Astrocyte (in vitro differentiated cells and primary cell): ENCODE measurements around the gene IDS. TPM values are rescaled to one million over a fixed set of nuclear protein-coding genes. Genes with fewer than 3 reads are reported as not detected.

Source experiments
- DNase-seq: peaks from one replicate; pipeline ENCODE4 v3.0.0-alpha.2; 2010; ENCODE audit warnings: low read depth
- FAIRE-seq: peaks from 2 replicates; lab custom pipeline; 2011; peaks lifted over from hg19 to GRCh38; lab: Jason Lieb, UNC
- H2AFZ ChIP-seq: 2 replicates; pipeline ENCODE4 v1.6.0; 2012; ENCODE audit warnings: low read depth, low read length, inconsistent platforms
- H3K27ac ChIP-seq: 2 replicates; pipeline ENCODE4 v1.5.1; 2011; ENCODE audit warnings: low read depth, low read length, inconsistent platforms
- H3K27me3 ChIP-seq: 2 replicates; pipeline ENCODE4 v1.6.0; 2011; ENCODE audit warnings: low read length, inconsistent platforms; ENCODE audit not compliant: insufficient read depth
- H3K36me3 ChIP-seq: 2 replicates; pipeline ENCODE4 v1.5.1; 2011; ENCODE audit warnings: low read length, inconsistent platforms; ENCODE audit not compliant: insufficient read depth
- H3K4me1 ChIP-seq: 2 replicates; pipeline ENCODE4 v1.5.1; 2011; ENCODE audit warnings: low read length, inconsistent platforms; ENCODE audit not compliant: insufficient read depth
- H3K4me2 ChIP-seq: 2 replicates; pipeline ENCODE4 v1.6.0; 2012; ENCODE audit warnings: low read length, inconsistent platforms
- H3K4me3 ChIP-seq: 2 replicates; pipeline ENCODE4 v1.5.1; 2011; ENCODE audit warnings: low read depth, mild to moderate bottlenecking, low read length, inconsistent platforms; ENCODE audit not compliant: insufficient read depth
- H3K79me2 ChIP-seq: 2 replicates; pipeline ENCODE4 v1.6.0; 2012; ENCODE audit warnings: mild to moderate bottlenecking, low read length, inconsistent platforms; ENCODE audit not compliant: insufficient read depth
- H3K9ac ChIP-seq: 2 replicates; pipeline ENCODE4 v1.6.0; 2012; ENCODE audit warnings: mild to moderate bottlenecking, low read length, inconsistent platforms
- H3K9me3 ChIP-seq: 2 replicates; pipeline ENCODE4 v1.5.1; 2012; ENCODE audit warnings: low read depth, mild to moderate bottlenecking, low read length, inconsistent platforms; ENCODE audit not compliant: insufficient read depth
- H4K20me1 ChIP-seq: 2 replicates; pipeline ENCODE4 v1.6.0; 2012; ENCODE audit warnings: low read length, inconsistent platforms; ENCODE audit not compliant: insufficient read depth
- H3K27ac Mint-ChIP-seq: one replicate; pipeline ENCODE4 v1.8.0; 2021; ENCODE audit warnings: mild to moderate bottlenecking, mixed read lengths; ENCODE audit not compliant: unreplicated experiment
- H3K27me3 Mint-ChIP-seq: one replicate; pipeline ENCODE4 v1.8.0; 2021; ENCODE audit warnings: low read depth, mixed read lengths; ENCODE audit not compliant: unreplicated experiment
- H3K36me3 Mint-ChIP-seq: one replicate; pipeline ENCODE4 v1.8.0; 2021; ENCODE audit warnings: low read depth, mixed read lengths; ENCODE audit not compliant: unreplicated experiment
- H3K4me1 Mint-ChIP-seq: one replicate; pipeline ENCODE4 v1.8.0; 2021; ENCODE audit warnings: low read depth, mixed read lengths; ENCODE audit not compliant: unreplicated experiment
- H3K4me3 Mint-ChIP-seq: one replicate; pipeline ENCODE4 v1.8.0; 2021; ENCODE audit warnings: mild to moderate bottlenecking, moderate library complexity, mixed read lengths; ENCODE audit not compliant: unreplicated experiment
- H3K9me3 Mint-ChIP-seq: one replicate; pipeline ENCODE4 v1.8.0; 2021; ENCODE audit warnings: mild to moderate bottlenecking, mixed read lengths; ENCODE audit not compliant: unreplicated experiment
- EZH2 ChIP-seq: IDR thresholded peaks from 2 replicates; pipeline ENCODE4 v1.6.1; 2012; ENCODE audit warnings: mild to moderate bottlenecking, low read length, inconsistent platforms; ENCODE audit not compliant: insufficient read depth
- total RNA-seq: library from RNA; stranded (reverse); gene quantifications from 2 replicates; pipeline ENCODE4 v1.2.1, GENCODE V29; 2021
- TF ChIP-seq, protein P1 (sequence below): IDR thresholded peaks from 2 replicates; pipeline ENCODE4 v1.5.1; 2011; ENCODE audit warnings: low read depth, mild to moderate bottlenecking, inconsistent platforms, low read length, moderate library complexity; ENCODE audit not compliant: insufficient read depth

Gene IDS
- total RNA-seq, 1 donor from 2014 or later: 130 TPM

DNA sequence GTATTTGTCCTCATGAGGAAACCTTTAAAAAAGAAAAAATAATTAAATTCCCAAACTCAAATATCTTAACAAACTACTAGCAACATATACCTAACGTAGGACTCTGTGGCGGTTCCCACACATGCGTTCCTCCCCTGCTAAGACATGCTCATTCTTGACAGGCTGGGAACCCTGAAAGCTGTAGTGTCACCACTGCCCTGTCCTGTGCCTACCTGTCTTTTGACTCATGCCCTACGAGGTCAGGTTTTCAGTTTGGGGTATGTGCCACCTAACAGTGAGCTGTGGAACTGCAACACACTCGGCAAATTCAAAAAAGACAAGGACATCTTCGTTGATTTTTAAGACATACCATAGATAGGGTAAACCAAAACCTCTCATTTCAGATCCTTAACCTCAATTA, 17.8 kb downstream of the IDS start:
- Mint-ChIP-seq H3K4me3 (no peak overlapping the region), H3K27ac (no peak overlapping the region), H3K36me3 (peaks cover 7% of the 10 kb centered on the region), H3K4me1 (no peaks in the 10 kb centered on the region), H3K9me3 (no peaks in the 10 kb centered on the region), H3K27me3 (no peaks in the 10 kb centered on the region)
- H3K79me2 ChIP-seq: no peaks in the 10 kb centered on the region
- TF ChIP-seq EZH2: no peak
- TF ChIP-seq, protein P1, sequence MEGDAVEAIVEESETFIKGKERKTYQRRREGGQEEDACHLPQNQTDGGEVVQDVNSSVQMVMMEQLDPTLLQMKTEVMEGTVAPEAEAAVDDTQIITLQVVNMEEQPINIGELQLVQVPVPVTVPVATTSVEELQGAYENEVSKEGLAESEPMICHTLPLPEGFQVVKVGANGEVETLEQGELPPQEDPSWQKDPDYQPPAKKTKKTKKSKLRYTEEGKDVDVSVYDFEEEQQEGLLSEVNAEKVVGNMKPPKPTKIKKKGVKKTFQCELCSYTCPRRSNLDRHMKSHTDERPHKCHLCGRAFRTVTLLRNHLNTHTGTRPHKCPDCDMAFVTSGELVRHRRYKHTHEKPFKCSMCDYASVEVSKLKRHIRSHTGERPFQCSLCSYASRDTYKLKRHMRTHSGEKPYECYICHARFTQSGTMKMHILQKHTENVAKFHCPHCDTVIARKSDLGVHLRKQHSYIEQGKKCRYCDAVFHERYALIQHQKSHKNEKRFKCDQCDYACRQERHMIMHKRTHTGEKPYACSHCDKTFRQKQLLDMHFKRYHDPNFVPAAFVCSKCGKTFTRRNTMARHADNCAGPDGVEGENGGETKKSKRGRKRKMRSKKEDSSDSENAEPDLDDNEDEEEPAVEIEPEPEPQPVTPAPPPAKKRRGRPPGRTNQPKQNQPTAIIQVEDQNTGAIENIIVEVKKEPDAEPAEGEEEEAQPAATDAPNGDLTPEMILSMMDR: peak; percentile 16
- no peak overlapping the region for H2AFZ ChIP-seq
- H4K20me1 ChIP-seq: peaks cover 15% of the 10 kb centered on the region
- no peaks in the 10 kb centered on the region for H3K27me3 ChIP-seq
- DNase-seq (no peak), FAIRE-seq (no peak)
- H3K4me2 ChIP-seq: no peak overlapping the region
- peaks cover 40% of the 10 kb centered on the region for H3K36me3 ChIP-seq
- H3K9me3 ChIP-seq: no peaks in the 10 kb centered on the region
- no peak overlapping the region for H3K4me3 ChIP-seq
- no peak overlapping the region for H3K9ac ChIP-seq
- no peak overlapping the region for H3K27ac ChIP-seq
- no peaks in the 10 kb centered on the region for H3K4me1 ChIP-seq

DNA sequence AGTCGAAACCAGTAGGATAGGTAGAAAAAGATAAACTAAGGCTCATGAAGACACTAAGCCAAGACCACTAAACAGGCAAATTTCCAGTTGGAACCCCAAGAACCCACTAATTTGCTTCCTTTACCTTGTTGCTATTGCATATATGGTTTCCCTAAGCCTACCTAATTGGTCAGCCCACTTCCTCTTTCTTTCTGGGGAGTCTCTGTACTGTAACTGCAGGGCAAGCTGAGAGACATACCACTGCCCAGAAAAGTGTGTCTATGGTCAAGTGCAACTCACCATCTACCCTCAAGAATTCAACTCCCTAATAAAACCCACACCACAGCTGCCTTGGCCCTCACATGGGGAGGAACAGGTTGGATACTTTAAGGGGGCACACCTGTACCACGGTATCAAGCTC, 28.6 kb downstream of the IDS start:
- Histone ChIP-seq H3K79me2 (no peaks in the 10 kb centered on the region), H2AFZ (no peak overlapping the region), H3K36me3 (peaks cover 3% of the 10 kb centered on the region), H3K4me1 (no peaks in the 10 kb centered on the region), H3K4me2 (no peak overlapping the region), H3K9me3 (no peaks in the 10 kb centered on the region), H4K20me1 (no peaks in the 10 kb centered on the region), H3K27ac (no peak overlapping the region), H3K27me3 (no peaks in the 10 kb centered on the region), H3K4me3 (no peak overlapping the region), H3K9ac (no peak overlapping the region)
- H3K36me3 Mint-ChIP-seq: peaks cover 6% of the 10 kb centered on the region
- H3K27me3 Mint-ChIP-seq: no peaks in the 10 kb centered on the region
- DNase-seq: no peak
- H3K4me3 Mint-ChIP-seq: no peak overlapping the region
- H3K27ac Mint-ChIP-seq: no peak overlapping the region
- no peaks in the 10 kb centered on the region for H3K9me3 Mint-ChIP-seq
- no peak for TF ChIP-seq EZH2
- FAIRE-seq: no peak
- no peaks in the 10 kb centered on the region for H3K4me1 Mint-ChIP-seq

DNA sequence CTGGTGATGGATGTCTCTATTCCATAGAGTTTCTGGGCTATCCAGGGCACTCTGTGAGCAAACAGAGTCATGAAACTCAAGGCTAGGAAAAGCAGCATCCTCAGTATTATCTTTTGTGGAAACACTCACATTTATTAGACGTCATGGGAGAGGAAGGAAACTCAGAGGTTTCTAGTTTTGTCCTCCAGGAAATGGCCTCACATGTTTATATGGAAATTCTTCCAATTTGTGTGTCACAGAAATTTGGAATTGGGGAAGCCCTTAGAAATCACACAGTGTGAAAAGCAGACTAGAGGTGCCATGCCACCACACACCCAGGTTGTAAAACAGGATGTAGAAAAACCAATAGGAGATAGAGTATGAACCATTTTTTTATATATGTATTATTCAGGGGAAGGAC, 31.1 kb downstream of the IDS start:
- Mint-ChIP-seq H3K9me3 (peaks cover 3% of the 10 kb centered on the region), H3K27me3 (no peaks in the 10 kb centered on the region), H3K4me3 (no peak overlapping the region), H3K4me1 (peaks cover 3% of the 10 kb centered on the region), H3K36me3 (peaks cover 3% of the 10 kb centered on the region), H3K27ac (no peak overlapping the region)
- Histone ChIP-seq H3K4me3 (no peak overlapping the region), H3K9me3 (no peaks in the 10 kb centered on the region), H3K27ac (no peak overlapping the region), H3K79me2 (no peaks in the 10 kb centered on the region), H3K9ac (no peak overlapping the region), H3K4me1 (no peaks in the 10 kb centered on the region), H3K27me3 (no peaks in the 10 kb centered on the region), H2AFZ (no peak overlapping the region), H4K20me1 (no peaks in the 10 kb centered on the region), H3K4me2 (no peak overlapping the region), H3K36me3 (no peaks in the 10 kb centered on the region)
- DNase-seq: no peak
- no peak for TF ChIP-seq EZH2
- TF ChIP-seq, protein P1: no peak
- peak; percentile 52 for FAIRE-seq
